Natural killer cell (primary cell): ENCODE results near the gene ARID5B. TPM values are rescaled to one million over a fixed set of nuclear protein-coding genes. Genes with fewer than 3 reads are reported as not detected.
A peak's percentile ranks its signal among the peaks of the same experiment; 100 is the strongest.

Experiments used
- ATAC-seq, 3 donors: fragments of 150-1000 bp in 2 of 3; fragments of 200-7000 bp in 1 of 3; cut with Tn5 transposase; 1 replicate in 1 of 3; 2 replicates in 2 of 3; pipeline ENCODE4 v1.10.0; 2021; ENCODE audit warnings: mild to moderate bottlenecking in 2 of 3, moderate library complexity in 2 of 3
- DNase-seq, 2 donors: peaks; one replicate each; pipeline versions ENCODE4 v3.0.0 to v3.0.0-alpha.2; 2013 to 2021; ENCODE audit warnings: mixed read lengths in 1 of 2
- H3K27ac ChIP-seq: one replicate; pipeline ENCODE4 v1.5.1; 2013; ENCODE audit warnings: mild to moderate bottlenecking, low read length
- H3K27me3 ChIP-seq: one replicate; pipeline ENCODE4 v1.6.1; 2013; ENCODE audit warnings: low read length; ENCODE audit not compliant: control insufficient read depth, insufficient read depth
- H3K36me3 ChIP-seq: one replicate; pipeline ENCODE4 v1.6.1; 2013; ENCODE audit warnings: low read length; ENCODE audit not compliant: control insufficient read depth, insufficient read depth
- H3K4me1 ChIP-seq: one replicate; pipeline ENCODE4 v1.6.1; 2013; ENCODE audit warnings: low read length; ENCODE audit not compliant: control insufficient read depth, insufficient read depth
- H3K4me3 ChIP-seq: one replicate; pipeline ENCODE4 v1.5.1; 2013; ENCODE audit warnings: low read length
- H3K9me3 ChIP-seq: one replicate; pipeline ENCODE4 v1.6.1; 2013; ENCODE audit warnings: low read length; ENCODE audit not compliant: control insufficient read depth, insufficient read depth
- H3K27ac Mint-ChIP-seq, 2 donors: one replicate each; pipeline ENCODE4 v1.8.0; 2022; ENCODE audit warnings: mild to moderate bottlenecking in 2 of 2, mixed read lengths in 2 of 2, moderate library complexity in 1 of 2
- H3K27me3 Mint-ChIP-seq, 2 donors: one replicate each; pipeline ENCODE4 v1.8.0; 2022; ENCODE audit warnings: low read depth in 2 of 2, mixed read lengths in 2 of 2
- H3K36me3 Mint-ChIP-seq: one replicate; pipeline ENCODE4 v1.8.0; 2022; ENCODE audit warnings: mixed read lengths
- H3K4me1 Mint-ChIP-seq, 2 donors: one replicate each; pipeline ENCODE4 v1.8.0; 2022; ENCODE audit warnings: mixed read lengths in 2 of 2
- H3K4me3 Mint-ChIP-seq: one replicate; pipeline ENCODE4 v1.8.0; 2022; ENCODE audit warnings: mild to moderate bottlenecking, moderate library complexity, mixed read lengths
- H3K9me3 Mint-ChIP-seq, 2 donors: one replicate each; pipeline ENCODE4 v1.8.0; 2022; ENCODE audit warnings: mixed read lengths in 2 of 2
- WGBS: methylation state at CpG from one replicate; pipeline ENCODE4 v1.1.7; 2013; ENCODE audit warnings: missing lambda C conversion rate; ENCODE audit not compliant: insufficient coverage; 5-methylcytosine and 5-hydroxymethylcytosine counted together
- intact Hi-C: fragments of 100-400 bp; cut with micrococcal nuclease; formaldehyde crosslinking; loops from one replicate; pipeline ENCODE4 v1.14.2; 2022
- total RNA-seq, 4 donors: library from RNA; stranded (reverse); fragments of 120-200 nt in 1 of 4; gene quantifications; one replicate each; pipeline versions ENCODE4 v1.2.3 to v1.2.4, GENCODE V29; 2013 to 2022
- TF ChIP-seq, protein P1 (sequence below): fragments of 200-600 bp; IDR thresholded peaks from one replicate; pipeline ENCODE4 v1.8.0; 2022; ENCODE audit warnings: antibody characterized with exemption

The ARID5B gene
- total RNA-seq, 3 donors from 2014 or later (not counting 1 experiment from before 2014, with no cell fraction given) = 22.3 to 44.3 (median 31.3) TPM

- Mint-ChIP-seq H3K27me3 (no peaks in the 10 kb centered on the region), H3K4me1 (peaks cover 47 to 56% of the 10 kb centered on the region in 2 donors), H3K4me3 (no peak overlapping the region), H3K9me3 (no peaks in the 10 kb centered on the region), H3K36me3 (peaks cover 7% of the 10 kb centered on the region), H3K27ac (peak overlapping the region in 1 of 2 donors; percentile 32)
- intact Hi-C loops = no loop called here
- TF ChIP-seq, protein P1, sequence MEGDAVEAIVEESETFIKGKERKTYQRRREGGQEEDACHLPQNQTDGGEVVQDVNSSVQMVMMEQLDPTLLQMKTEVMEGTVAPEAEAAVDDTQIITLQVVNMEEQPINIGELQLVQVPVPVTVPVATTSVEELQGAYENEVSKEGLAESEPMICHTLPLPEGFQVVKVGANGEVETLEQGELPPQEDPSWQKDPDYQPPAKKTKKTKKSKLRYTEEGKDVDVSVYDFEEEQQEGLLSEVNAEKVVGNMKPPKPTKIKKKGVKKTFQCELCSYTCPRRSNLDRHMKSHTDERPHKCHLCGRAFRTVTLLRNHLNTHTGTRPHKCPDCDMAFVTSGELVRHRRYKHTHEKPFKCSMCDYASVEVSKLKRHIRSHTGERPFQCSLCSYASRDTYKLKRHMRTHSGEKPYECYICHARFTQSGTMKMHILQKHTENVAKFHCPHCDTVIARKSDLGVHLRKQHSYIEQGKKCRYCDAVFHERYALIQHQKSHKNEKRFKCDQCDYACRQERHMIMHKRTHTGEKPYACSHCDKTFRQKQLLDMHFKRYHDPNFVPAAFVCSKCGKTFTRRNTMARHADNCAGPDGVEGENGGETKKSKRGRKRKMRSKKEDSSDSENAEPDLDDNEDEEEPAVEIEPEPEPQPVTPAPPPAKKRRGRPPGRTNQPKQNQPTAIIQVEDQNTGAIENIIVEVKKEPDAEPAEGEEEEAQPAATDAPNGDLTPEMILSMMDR = no peak
- Histone ChIP-seq H3K27ac (no peak overlapping the region), H3K36me3 (peaks cover 2% of the 10 kb centered on the region), H3K4me3 (no peak overlapping the region), H3K4me1 (peaks cover 16% of the 10 kb centered on the region), H3K9me3 (no peaks in the 10 kb centered on the region), H3K27me3 (no peaks in the 10 kb centered on the region)
- ATAC-seq = no peak
- no peak for DNase-seq
- WGBS = 97% methylated on average over 7 of the region's 12 CpGs
These were observed 56.8 kb downstream of the ARID5B start for GRCh38 chr10:61958311-61958710.

DNA sequence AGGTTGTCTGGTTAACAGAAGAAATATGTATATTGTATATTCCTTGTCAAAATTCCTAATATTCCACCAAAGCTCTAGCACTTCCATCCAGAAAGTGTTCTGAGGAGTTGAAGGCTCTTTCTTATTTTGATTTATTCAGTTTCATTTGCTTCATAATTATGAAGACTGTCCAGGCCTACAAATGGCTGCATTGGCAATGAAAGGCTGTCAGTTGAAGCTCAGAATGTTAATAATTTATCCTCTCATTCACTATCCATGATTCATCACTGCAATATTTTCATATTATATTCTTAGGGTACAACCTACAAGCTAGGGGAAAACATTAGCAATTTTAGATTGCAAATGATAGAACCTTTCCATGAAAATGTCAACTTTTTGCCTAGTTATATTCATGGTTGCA is 57.3 kb downstream of the ARID5B start:
- H3K27ac Mint-ChIP-seq = peak overlapping the region; percentile 32 to 71
- peaks cover 17% of the 10 kb centered on the region for H3K4me1 ChIP-seq
- intact Hi-C loops = no loop called here

GRCh38 chr10:61959814-61960213 is 58.3 kb downstream of the ARID5B start:
- Histone ChIP-seq H3K4me1 (peaks cover 21% of the 10 kb centered on the region), H3K36me3 (peaks cover 2% of the 10 kb centered on the region), H3K9me3 (no peaks in the 10 kb centered on the region), H3K27me3 (no peaks in the 10 kb centered on the region), H3K4me3 (no peak overlapping the region), H3K27ac (no peak overlapping the region)
- H3K4me3 Mint-ChIP-seq = no peak overlapping the region
- intact Hi-C loops = no loop called here
- peaks cover 60 to 69% of the 10 kb centered on the region in 2 donors for H3K4me1 Mint-ChIP-seq
- no peak for ATAC-seq
- 100% methylated on average over 1 of the region's 2 CpGs for WGBS
- H3K27me3 Mint-ChIP-seq = no peaks in the 10 kb centered on the region
- H3K9me3 Mint-ChIP-seq = no peaks in the 10 kb centered on the region
- DNase-seq = no peak
- peak overlapping the region in 1 of 2 donors; percentile 18 for H3K27ac Mint-ChIP-seq
- peaks cover 7% of the 10 kb centered on the region for H3K36me3 Mint-ChIP-seq
- TF ChIP-seq, protein P1 = no peak

More for the DNA sequence above, 57.3 kb downstream of the ARID5B start:
- peaks cover 2% of the 10 kb centered on the region for H3K36me3 ChIP-seq
- Mint-ChIP-seq H3K27me3 (no peaks in the 10 kb centered on the region), H3K4me1 (peaks cover 52 to 61% of the 10 kb centered on the region in 2 donors), H3K36me3 (peaks cover 7% of the 10 kb centered on the region), H3K9me3 (no peaks in the 10 kb centered on the region), H3K4me3 (no peak overlapping the region)
- ATAC-seq (no peak), DNase-seq (no peak)
- H3K4me3 ChIP-seq = no peak overlapping the region
- H3K9me3 ChIP-seq = no peaks in the 10 kb centered on the region
- no peaks in the 10 kb centered on the region for H3K27me3 ChIP-seq
- H3K27ac ChIP-seq = no peak overlapping the region
- TF ChIP-seq, protein P1 = no peak
